Sigmoid colon (tissue), 7 donors: ENCODE measurements around the gene ISOC2. TPM values are rescaled to one million over a fixed set of nuclear protein-coding genes. Genes with fewer than 3 reads are reported as not detected.

Experiments used
- DNase-seq: peaks from one replicate; pipeline ENCODE4 v3.0.0-alpha.2; 2019
- H3K27ac ChIP-seq, 4 donors: fragments of 200-600 bp; sonication (generic); one replicate each; pipeline ENCODE4 v1.5.1; 2016 to 2019; ENCODE audit warnings: mild to moderate bottlenecking in 1 of 4
- H3K27me3 ChIP-seq, 3 donors: fragments of 200-600 bp; sonication (generic); one replicate each; pipeline ENCODE4 v1.5.1; 2019; ENCODE audit warnings: mild to moderate bottlenecking in 1 of 3
- H3K36me3 ChIP-seq, 4 donors: fragments of 200-600 bp; sonication (generic); one replicate each; pipeline ENCODE4 v1.5.1; 2016 to 2019
- H3K4me1 ChIP-seq, 4 donors: fragments of 200-600 bp; sonication (generic); one replicate each; pipeline ENCODE4 v1.5.1; 2017 to 2019
- H3K4me3 ChIP-seq, 4 donors: fragments of 200-600 bp; sonication (generic); one replicate each; pipeline ENCODE4 v1.5.1; 2017 to 2019; ENCODE audit warnings: mild to moderate bottlenecking in 2 of 4, moderate library complexity in 1 of 4
- H3K9me3 ChIP-seq, 4 donors: fragments of 200-600 bp in 3 of 4; sonication (generic) in 3 of 4; one replicate each; pipeline versions ENCODE4 v1.5.1 to v1.6.1; 2013 to 2019
- CTCF ChIP-seq, 4 experiments: fragments of 450-650 bp in 3 of 4; fragments of 200-600 bp in 1 of 4; IDR thresholded peaks; one replicate each; pipeline ENCODE4 v1.5.1; 2016 to 2019; ENCODE audit warnings: antibody characterized with exemption in 4 of 4, mild to moderate bottlenecking in 3 of 4, moderate library complexity in 2 of 4
- EP300 ChIP-seq, 4 donors: sonication (generic); formaldehyde crosslinking; IDR thresholded peaks; one replicate each; pipeline ENCODE4 v1.6.1; 2017; ENCODE audit warnings: antibody characterized with exemption in 4 of 4
- POLR2A ChIP-seq, 2 donors: fragments of 450-650 bp; IDR thresholded peaks; one replicate each; pipeline ENCODE4 v1.6.1; 2016; ENCODE audit warnings: antibody characterized with exemption in 2 of 2, mild to moderate bottlenecking in 2 of 2, moderate library complexity in 2 of 2
- POLR2AphosphoS5 ChIP-seq, 4 donors: sonication (generic); formaldehyde crosslinking; IDR thresholded peaks; one replicate each; pipeline ENCODE4 v1.6.1; 2017; ENCODE audit warnings: antibody characterized with exemption in 4 of 4
- WGBS, 2 donors: extraction: QIAGEN DNeasy Blood & Tissue Kit; methylation state at CpG; one replicate each; pipeline ENCODE4 v1.1.7; 2013; 5-methylcytosine and 5-hydroxymethylcytosine counted together
- intact Hi-C: fragments of 100-400 bp; cut with DNase I; formaldehyde crosslinking; loops from one replicate; pipeline ENCODE4 v1.15.1; 2023
- polyA plus RNA-seq, 3 donors: library from polyadenylated mRNA; stranded (reverse); fragments of 200-250 nt; gene quantifications; one replicate each; pipeline ENCODE4 v1.2.3, GENCODE V29; 2013
- total RNA-seq, 4 donors: library from RNA; depleted of rRNA; stranded (reverse); fragments of >200 nt; gene quantifications; one replicate each; pipeline ENCODE4 v1.1.0, GENCODE V29; 2016
- donor health status: healthy with polysubstance abuse.
- donor health status: Bipolar disorder and iron deficiency.
- donor health status: healthy.

ISOC2 gene
- total and polyA plus RNA-seq, 7 donors, result 90.3 to 173 (median 114) TPM

GRCh38 chr19:55471266-55471665 is 9.8 kb upstream of the ISOC2 start:
- no peak overlapping the region for H3K4me3 ChIP-seq
- no peaks in the 10 kb centered on the region for H3K9me3 ChIP-seq
- no peaks in the 10 kb centered on the region for H3K27me3 ChIP-seq
- H3K4me1 ChIP-seq, result peaks cover 3 to 13% (median 8%) of the 10 kb centered on the region in 4 donors
- no peak for TF ChIP-seq POLR2A (IDR thresholded peaks at IDR 0.05)
- TF ChIP-seq POLR2AphosphoS5 (IDR thresholded peaks at IDR 0.05), result no peak
- no peak for TF ChIP-seq CTCF (IDR thresholded peaks at IDR 0.05)
- TF ChIP-seq EP300 (IDR thresholded peaks at IDR 0.05), result no peak
- intact Hi-C loops, result no loop called here
- no peak for DNase-seq
- 38 to 75% methylated on average over 13 of the region's 13 CpGs for WGBS, 2 donors
- H3K27ac ChIP-seq, result no peak overlapping the region
- no peaks in the 10 kb centered on the region for H3K36me3 ChIP-seq

- H3K36me3 ChIP-seq, result no peaks in the 10 kb centered on the region
- H3K9me3 ChIP-seq, result no peaks in the 10 kb centered on the region
- H3K4me3 ChIP-seq, result no peak overlapping the region
- whole genome bisulfite sequencing, 2 donors, result 21 to 30% methylated on average over 4 of the region's 4 CpGs
- peak in 1 of 4 experiments; percentile 42 for TF ChIP-seq CTCF (IDR thresholded peaks at IDR 0.05)
- TF ChIP-seq EP300 (IDR thresholded peaks at IDR 0.05), result no peak
- intact Hi-C loops, result loop anchor here (1.0 kb wide), 1 partner anchor 36 kb away; no protein-coding TSS in a partner anchor
- no peak overlapping the region for H3K27ac ChIP-seq
- peaks cover 0 to 7% (median 2%) of the 10 kb centered on the region in 4 donors for H3K4me1 ChIP-seq
- no peaks in the 10 kb centered on the region for H3K27me3 ChIP-seq
- no peak for DNase-seq
These were observed 6.6 kb upstream of the ISOC2 start for GRCh38 chr19:55468054-55468393.

- no peak overlapping the region for H3K4me3 ChIP-seq
- no peaks in the 10 kb centered on the region for H3K36me3 ChIP-seq
- no peaks in the 10 kb centered on the region for H3K27me3 ChIP-seq
- TF ChIP-seq CTCF (IDR thresholded peaks at IDR 0.05) (peak; percentile 91 to 99 (median 94)), EP300 (IDR thresholded peaks at IDR 0.05) (peak in 1 of 4 donors; percentile 30), POLR2AphosphoS5 (IDR thresholded peaks at IDR 0.05) (no peak)
- intact Hi-C loops, result loop anchor here (1.0 kb wide), 1 partner anchor 37 kb away; no protein-coding TSS in a partner anchor
- peak overlapping the region in 1 of 4 donors; percentile 36 for H3K27ac ChIP-seq
- H3K4me1 ChIP-seq, result peaks cover 0 to 9% (median 4%) of the 10 kb centered on the region in 4 donors
- peak; percentile 84 for DNase-seq
- 25 to 33% methylated on average over 29 of the region's 29 CpGs for WGBS, 2 donors
- no peaks in the 10 kb centered on the region for H3K9me3 ChIP-seq
These were observed 6.0 kb upstream of the ISOC2 start for GRCh38 chr19:55467236-55468053.

GRCh38 chr19:55466241-55466614 is 4.8 kb upstream of the ISOC2 start:
- DNase-seq, result no peak
- TF ChIP-seq EP300 (IDR thresholded peaks at IDR 0.05), result no peak
- H3K27me3 ChIP-seq, result no peaks in the 10 kb centered on the region
- H3K4me3 ChIP-seq, result no peak overlapping the region
- intact Hi-C loops, result no loop called here
- no peaks in the 10 kb centered on the region for H3K36me3 ChIP-seq
- H3K4me1 ChIP-seq, result peaks cover 0 to 17% (median 7%) of the 10 kb centered on the region in 4 donors
- WGBS, 2 donors, result 77 to 86% methylated on average over 4 of the region's 4 CpGs
- no peaks in the 10 kb centered on the region for H3K9me3 ChIP-seq
- H3K27ac ChIP-seq, result no peak overlapping the region

- Histone ChIP-seq H3K27ac (no peak overlapping the region), H3K27me3 (no peaks in the 10 kb centered on the region), H3K36me3 (no peaks in the 10 kb centered on the region), H3K4me1 (peaks cover 0 to 22% (median 11%) of the 10 kb centered on the region in 4 donors), H3K4me3 (no peak overlapping the region), H3K9me3 (no peaks in the 10 kb centered on the region)
- DNase-seq, result no peak
- WGBS, 2 donors, result 69 to 82% methylated on average over 11 of the region's 11 CpGs
- intact Hi-C loops, result no loop called here
- TF ChIP-seq POLR2AphosphoS5 (IDR thresholded peaks at IDR 0.05), result no peak
- no peak for TF ChIP-seq POLR2A (IDR thresholded peaks at IDR 0.05)
These were observed 4.2 kb upstream of the ISOC2 start for GRCh38 chr19:55465460-55466240.
